Measurements from ENCODE around the gene SLC24A3.

SLC24A3 gene

DNA sequence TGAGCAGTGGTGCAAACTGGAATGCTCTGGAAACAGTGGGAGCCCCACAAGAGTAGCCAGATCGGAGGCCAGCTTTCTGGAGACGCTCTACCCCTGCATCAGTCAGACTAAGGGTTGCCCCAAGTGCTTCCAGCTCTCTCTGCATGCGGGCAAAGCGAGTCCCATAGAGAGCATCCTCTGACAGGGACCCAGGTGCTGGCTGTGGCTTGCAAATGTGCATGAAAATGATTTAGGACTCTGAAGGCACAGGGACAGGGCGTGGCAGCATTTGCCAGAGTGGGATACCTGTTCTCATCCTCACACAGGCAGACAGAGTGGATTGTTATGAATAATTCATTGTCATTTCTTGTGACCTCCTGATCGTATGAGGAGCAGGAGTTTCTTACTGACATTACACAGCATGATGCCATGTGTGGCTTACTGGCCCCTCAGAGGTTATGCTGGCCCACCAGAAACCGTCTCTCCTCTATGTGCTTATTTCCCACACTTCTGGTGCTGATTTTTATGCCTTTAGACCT, 555.9 kb downstream of the SLC24A3 start:
- Histone ChIP-seq H3K9ac (ENCODE audit: low read length) (no peak overlapping the region), H3K4me1 (ENCODE audit: control insufficient read depth, insufficient read depth, low read length) (no peaks in the 10 kb centered on the region), H3K4me3 (ENCODE audit: low read length) (no peak overlapping the region), H3K36me3 (ENCODE audit: control insufficient read depth, insufficient read depth, low read length) (no peaks in the 10 kb centered on the region), H3K27ac (ENCODE audit: low read depth, low read length) (no peak overlapping the region), H3K27me3 (ENCODE audit: control insufficient read depth, insufficient read depth, low read length) (no peaks in the 10 kb centered on the region)

GRCh38 chr20:19769507-19769906, 557.1 kb downstream of the SLC24A3 start:
- no peak overlapping the region for H3K4me3 ChIP-seq (ENCODE audit: low read length)
- H3K9ac ChIP-seq (ENCODE audit: low read length) = no peak overlapping the region
- H3K4me1 ChIP-seq (ENCODE audit: control insufficient read depth, insufficient read depth, low read length) = no peaks in the 10 kb centered on the region
- no peaks in the 10 kb centered on the region for H3K27me3 ChIP-seq (ENCODE audit: control insufficient read depth, insufficient read depth, low read length)
- H3K27ac ChIP-seq (ENCODE audit: low read depth, low read length) = no peak overlapping the region
- H3K36me3 ChIP-seq (ENCODE audit: control insufficient read depth, insufficient read depth, low read length) = no peaks in the 10 kb centered on the region

GRCh38 chr20:19770375-19770774, 557.9 kb downstream of the SLC24A3 start:
- no peaks in the 10 kb centered on the region for H3K27me3 ChIP-seq (ENCODE audit: control insufficient read depth, insufficient read depth, low read length)
- H3K9ac ChIP-seq (ENCODE audit: low read length) = no peak overlapping the region
- no peak overlapping the region for H3K27ac ChIP-seq (ENCODE audit: low read depth, low read length)
- H3K4me3 ChIP-seq (ENCODE audit: low read length) = no peak overlapping the region
- no peaks in the 10 kb centered on the region for H3K4me1 ChIP-seq (ENCODE audit: control insufficient read depth, insufficient read depth, low read length)
- H3K36me3 ChIP-seq (ENCODE audit: control insufficient read depth, insufficient read depth, low read length) = no peaks in the 10 kb centered on the region

GRCh38 chr20:19771031-19771430, 558.6 kb downstream of the SLC24A3 start:
- H3K4me1 ChIP-seq (ENCODE audit: control insufficient read depth, insufficient read depth, low read length) = no peaks in the 10 kb centered on the region
- H3K4me3 ChIP-seq (ENCODE audit: low read length) = no peak overlapping the region
- H3K36me3 ChIP-seq (ENCODE audit: control insufficient read depth, insufficient read depth, low read length) = no peaks in the 10 kb centered on the region
- no peak overlapping the region for H3K27ac ChIP-seq (ENCODE audit: low read depth, low read length)
- no peak overlapping the region for H3K9ac ChIP-seq (ENCODE audit: low read length)
- H3K27me3 ChIP-seq (ENCODE audit: control insufficient read depth, insufficient read depth, low read length) = no peaks in the 10 kb centered on the region

Measured in rectal smooth muscle tissue (tissue), 1 donor.